CD14-positive monocyte (primary cell): ENCODE results near the gene FCGR2B. TPM values are rescaled to one million over a fixed set of nuclear protein-coding genes. Genes with fewer than 3 reads are reported as not detected.
"Not testable (repeated sequence)": the region's sequence is repeated elsewhere in the genome, so short reads cannot be mapped to it uniquely, and the experiment has no call there.

Experiments
- DNase-seq, 3 donors: peaks; one replicate each; pipeline ENCODE4 v3.0.0-alpha.2; 2011 to 2022
- H2AFZ ChIP-seq: 2 replicates; pipeline ENCODE4 v1.6.0; 2012; ENCODE audit warnings: mild to moderate bottlenecking, low read depth, low read length, inconsistent platforms; ENCODE audit not compliant: insufficient read depth, poor library complexity, severe bottlenecking
- H3K27ac ChIP-seq, 2 donors: 1 replicate in 1 of 2; 2 replicates in 1 of 2; pipeline ENCODE4 v1.5.1; 2012 to 2013; ENCODE audit warnings: low read length in 2 of 2, control low read depth in 1 of 2, inconsistent platforms in 1 of 2, low read depth in 1 of 2, mild to moderate bottlenecking in 1 of 2
- H3K27me3 ChIP-seq, 2 donors: one replicate each; pipeline versions ENCODE4 v1.6.0 to v1.6.1; 2011 to 2013; ENCODE audit warnings: low read length in 2 of 2; ENCODE audit not compliant: control insufficient read depth in 2 of 2, insufficient read depth in 2 of 2
- H3K36me3 ChIP-seq, 2 donors: replicated peaks in 1 of 2; 1 replicate in 1 of 2; 2 replicates in 1 of 2; pipeline versions ENCODE4 v1.5.1 to v1.6.1; 2012 to 2013; ENCODE audit warnings: low read length in 2 of 2, control low read depth in 1 of 2, inconsistent platforms in 1 of 2, mild to moderate bottlenecking in 1 of 2; ENCODE audit not compliant: insufficient read depth in 2 of 2, control insufficient read depth in 1 of 2
- H3K4me1 ChIP-seq, 2 donors: 1 replicate in 1 of 2; 2 replicates in 1 of 2; pipeline versions ENCODE4 v1.5.1 to v1.6.1; 2012 to 2013; ENCODE audit warnings: low read length in 2 of 2, control low read depth in 1 of 2, inconsistent platforms in 1 of 2, mild to moderate bottlenecking in 1 of 2, moderate library complexity in 1 of 2; ENCODE audit not compliant: insufficient read depth in 2 of 2, control insufficient read depth in 1 of 2
- H3K4me2 ChIP-seq: replicated peaks from 2 replicates; pipeline ENCODE3; 2012; ENCODE audit warnings: low read length, moderate library complexity, mild to moderate bottlenecking; ENCODE audit not compliant: poor library complexity, severe bottlenecking; ENCODE audit errors: extremely low read depth
- H3K4me3 ChIP-seq, 3 experiments: fragments of 200-600 bp in 1 of 3; sonication (generic) in 1 of 3; replicated peaks in 1 of 3; 1 replicate in 2 of 3; 2 replicates in 1 of 3; pipeline ENCODE4 v1.5.1; 2011 to 2013; ENCODE audit warnings: low read length in 3 of 3, mild to moderate bottlenecking in 3 of 3, control low read depth in 2 of 3, low read depth in 2 of 3, inconsistent platforms in 1 of 3, moderate library complexity in 1 of 3
- H3K79me2 ChIP-seq: 2 replicates; pipeline ENCODE4 v1.6.0; 2012; ENCODE audit warnings: mild to moderate bottlenecking, control low read depth, inconsistent platforms, low read length, moderate library complexity; ENCODE audit not compliant: insufficient read depth
- H3K9ac ChIP-seq: 2 replicates; pipeline ENCODE4 v1.6.0; 2017; ENCODE audit warnings: low read length, mild to moderate bottlenecking; ENCODE audit not compliant: insufficient read depth, poor library complexity, severe bottlenecking
- H3K9me3 ChIP-seq, 2 donors: replicated peaks in 1 of 2; 1 replicate in 1 of 2; 2 replicates in 1 of 2; pipeline versions ENCODE4 v1.5.1 to v1.6.1; 2012 to 2013; ENCODE audit warnings: low read length in 2 of 2, control low read depth in 1 of 2; ENCODE audit not compliant: control insufficient read depth in 1 of 2, insufficient read depth in 1 of 2
- H4K20me1 ChIP-seq: 2 replicates; pipeline ENCODE4 v1.6.0; 2012; ENCODE audit warnings: mild to moderate bottlenecking, low read length, control low read depth, moderate library complexity; ENCODE audit not compliant: insufficient read depth
- H3K27ac Mint-ChIP-seq, 7 donors: one replicate each; pipeline ENCODE4 v1.8.0; 2020; ENCODE audit warnings: mild to moderate bottlenecking in 7 of 7, mixed read lengths in 7 of 7, moderate library complexity in 6 of 7, inconsistent platforms in 2 of 7
- H3K27me3 Mint-ChIP-seq, 3 donors: one replicate each; pipeline ENCODE4 v1.8.0; 2021 to 2022; ENCODE audit warnings: low read depth in 3 of 3, mild to moderate bottlenecking in 3 of 3, mixed read lengths in 3 of 3, moderate library complexity in 3 of 3, inconsistent platforms in 1 of 3
- H3K36me3 Mint-ChIP-seq, 2 donors: one replicate each; pipeline ENCODE4 v1.8.0; 2020; ENCODE audit warnings: mixed read lengths in 2 of 2, inconsistent platforms in 1 of 2, mild to moderate bottlenecking in 1 of 2
- H3K4me1 Mint-ChIP-seq: one replicate; pipeline ENCODE4 v1.8.0; 2020; ENCODE audit warnings: mild to moderate bottlenecking, mixed read lengths
- H3K4me3 Mint-ChIP-seq, 2 donors: one replicate each; pipeline ENCODE4 v1.8.0; 2020; ENCODE audit warnings: mild to moderate bottlenecking in 2 of 2, mixed read lengths in 2 of 2, moderate library complexity in 1 of 2
- H3K9me3 Mint-ChIP-seq, 7 donors: one replicate each; pipeline ENCODE4 v1.8.0; 2020 to 2022; ENCODE audit warnings: mixed read lengths in 7 of 7, mild to moderate bottlenecking in 6 of 7, moderate library complexity in 6 of 7, inconsistent platforms in 2 of 7
- CTCF ChIP-seq: fragments of 200-600 bp; IDR thresholded peaks from one replicate; pipeline ENCODE4 v1.8.0; 2022; ENCODE audit warnings: antibody characterized with exemption, mild to moderate bottlenecking
- WGBS: methylation state at CpG from one replicate; pipeline ENCODE4 v1.1.5; 2013; ENCODE audit warnings: missing lambda C conversion rate; ENCODE audit not compliant: insufficient coverage; 5-methylcytosine and 5-hydroxymethylcytosine counted together
- intact Hi-C, 2 donors: fragments of 100-400 bp; cut with micrococcal nuclease; formaldehyde crosslinking; loops; one replicate each; pipeline versions ENCODE4 v1.15.0 to v1.15.1; 2023
- polyA plus RNA-seq, 3 donors: library from polyadenylated mRNA; depleted of rRNA in 1 of 3; unstranded in 2 of 3; stranded (reverse) in 1 of 3; fragments of 300-500 nt in 2 of 3; fragments of >200 nt in 1 of 3; fragmentation: Illumina TruSeq in 2 of 3; gene quantifications; 1 replicate in 2 of 3; 2 replicates in 1 of 3; pipeline ENCODE4 v1.2.3, GENCODE V29; 2012 to 2021

The FCGR2B gene
- polyA plus RNA-seq, 3 donors: 12.1 to 41.5 (median 24.9) TPM

- H3K4me2 ChIP-seq: no peak overlapping the region
- H3K4me1 Mint-ChIP-seq: peaks cover 52% of the 10 kb centered on the region
- no peaks in the 10 kb centered on the region for H4K20me1 ChIP-seq
- H2AFZ ChIP-seq: no peak overlapping the region
- H3K36me3 ChIP-seq: no peaks in the 10 kb centered on the region
- H3K9me3 Mint-ChIP-seq: peaks cover 3 to 14% (median 10%) of the 10 kb centered on the region in 7 donors
- H3K4me3 Mint-ChIP-seq: peak overlapping the region in 1 of 2 donors; percentile 97
- no peak overlapping the region for H3K27ac ChIP-seq
- intact Hi-C loops: loop anchor here in 1 of 2 donors (2.0 kb wide), 1 partner anchor 13 kb away; no protein-coding TSS in a partner anchor
- peaks cover 51 to 66% of the 10 kb centered on the region in 2 donors for H3K4me1 ChIP-seq
- no peaks in the 10 kb centered on the region for H3K9me3 ChIP-seq
- H3K9ac ChIP-seq: no peak overlapping the region
- peaks cover 53 to 86% of the 10 kb centered on the region in 2 donors for H3K27me3 ChIP-seq
- no peak for TF ChIP-seq CTCF
- H3K27ac Mint-ChIP-seq: peak overlapping the region in 2 of 7 donors; percentile 40 to 50
- no peaks in the 10 kb centered on the region for H3K79me2 ChIP-seq
- H3K36me3 Mint-ChIP-seq: peaks cover 10 to 14% of the 10 kb centered on the region in 2 donors
- DNase-seq: no peak
- WGBS: 100% methylated on average over 2 of the region's 8 CpGs
- H3K27me3 Mint-ChIP-seq: peaks cover 81 to 94% (median 82%) of the 10 kb centered on the region in 3 donors
- no peak overlapping the region for H3K4me3 ChIP-seq
Observed at GRCh38 chr1:161723459-161724141, 60.7 kb downstream of the FCGR2B start.

DNA sequence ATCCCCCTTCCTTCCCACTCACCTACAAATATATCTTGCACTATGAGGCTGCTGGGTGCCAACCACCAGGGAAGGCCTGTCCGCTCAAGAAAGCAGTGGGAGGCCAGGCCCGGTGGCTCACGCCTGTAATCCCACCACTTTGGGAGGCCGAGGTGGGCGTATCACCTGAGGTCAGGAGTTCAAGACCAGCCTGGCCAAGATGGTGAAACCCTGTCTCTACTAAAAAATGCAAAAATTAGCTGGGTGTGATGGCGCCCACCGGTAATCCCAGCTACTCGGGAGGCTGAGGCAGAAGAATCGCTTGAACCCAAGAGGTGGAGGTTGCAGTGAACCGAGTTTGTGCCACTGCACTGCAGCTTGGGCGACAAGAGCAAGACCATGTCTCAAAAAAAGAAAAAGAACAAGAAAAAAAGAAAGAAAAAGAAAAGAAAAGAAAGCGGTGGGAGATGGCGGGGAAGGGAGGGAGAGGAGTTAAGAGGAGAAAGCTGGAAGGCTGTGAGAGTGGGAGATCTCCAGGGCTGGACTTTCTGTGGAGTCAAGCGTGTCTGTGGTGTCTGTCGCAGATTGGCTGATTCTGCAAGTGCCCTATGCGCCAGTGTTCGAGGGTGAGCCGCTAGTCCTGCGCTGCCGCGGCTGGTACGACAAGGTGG, 62.4 kb downstream of the FCGR2B start:
- H3K36me3 ChIP-seq, H3K27ac ChIP-seq, intact Hi-C loops, H3K79me2 ChIP-seq, H3K9me3 ChIP-seq, H4K20me1 ChIP-seq, DNase-seq, H3K9ac ChIP-seq: not testable (repeated sequence)
- WGBS: 88% methylated on average over 13 of the region's 22 CpGs
- H2AFZ ChIP-seq: peak overlapping the region; percentile 79
- peak overlapping the region in 2 of 3 experiments; percentile 25 to 77 for H3K4me3 ChIP-seq
- Mint-ChIP-seq H3K27me3 (peaks cover 90 to 100% (median 92%) of the 10 kb centered on the region in 3 donors), H3K36me3 (peaks cover 10 to 14% of the 10 kb centered on the region in 2 donors), H3K27ac (peak overlapping the region in 2 of 7 donors; percentile 12 to 21), H3K4me1 (peaks cover 53% of the 10 kb centered on the region), H3K9me3 (peaks cover 3 to 23% (median 14%) of the 10 kb centered on the region in 7 donors), H3K4me3 (peak overlapping the region; percentile 78 to 97)
- H3K27me3 ChIP-seq: peaks cover 60 to 96% of the 10 kb centered on the region in 2 donors
- peak overlapping the region; percentile 91 for H3K4me2 ChIP-seq
- peaks cover 45 to 64% of the 10 kb centered on the region in 2 donors for H3K4me1 ChIP-seq
